Measurements from ENCODE around the gene CCL17. TPM values are rescaled to one million over a fixed set of nuclear protein-coding genes. Genes with fewer than 3 reads are reported as not detected.
"Not testable (repeated sequence)": the region's sequence is repeated elsewhere in the genome, so short reads cannot be mapped to it uniquely, and the experiment has no call there.

The CCL17 gene
- total RNA-seq, 5 donors from 2014 or later (not counting 1 experiment from before 2014, with no cell fraction given) = 0.93 to 1.2 (median 1.2) TPM; not detected in 2

GRCh38 chr16:57372372-57373116, 32.0 kb upstream of the CCL17 start, which contains the start of gene CX3CL1:
Gene CX3CL1, plus strand, starts transcription at chr16:57372490. Its CDS starts 79 bp downstream, at chr16:57372569.
- CTCF ChIA-PET = no interaction called here
- H3K4me3 ChIP-seq (ENCODE audit: control insufficient read depth in 1 of 2, extremely low read depth in 1 of 2, low read length in 1 of 2) = no peak within 1 kb of the TSS
- Mint-ChIP-seq H3K27ac (no peak within 1 kb of the TSS), H3K27me3 (peaks cover 0 to 10% of the 10 kb centered on the region in 2 donors), H3K4me3 (no peak within 1 kb of the TSS), H3K4me1 (peaks cover 0 to 3% (median 3%) of the 10 kb centered on the region in 3 donors), H3K36me3 (no peaks in the 10 kb centered on the region), H3K9me3 (no peaks in the 10 kb centered on the region)
- DNase-seq (no peak), ATAC-seq (replicated peaks in 1 of 4) (no peak)
- H3K27me3 ChIP-seq (replicated peaks in 1 of 2; ENCODE audit: control insufficient read depth in 2 of 2, extremely low read depth in 1 of 2, insufficient read depth in 2 of 2, low read length in 1 of 2) = peaks cover 0 to 33% of the 10 kb centered on the region in 2 experiments
- H3K9me3 ChIP-seq = no peaks in the 10 kb centered on the region
- no peaks in the 10 kb centered on the region for H3K36me3 ChIP-seq (ENCODE audit: control insufficient read depth in 2 of 2, extremely low read depth in 1 of 2, insufficient read depth in 1 of 2, low read length in 1 of 2)
- 80% methylated on average over 23 of the region's 23 CpGs for WGBS (ENCODE audit: insufficient coverage)
- POLR2A ChIA-PET = no interaction called here
- H3K27ac ChIP-seq (ENCODE audit: low read length) = no peak within 1 kb of the TSS
- H3K4me1 ChIP-seq (ENCODE audit: control insufficient read depth in 1 of 2, extremely low read depth in 1 of 2, insufficient read depth in 2 of 2, low read length in 2 of 2) = no peaks in the 10 kb centered on the region

GRCh38 chr16:57373117-57373947, 31.2 kb upstream of the CCL17 start:
- H3K9me3 ChIP-seq = no peaks in the 10 kb centered on the region
- POLR2A ChIA-PET = no interaction called here
- no peak for ATAC-seq (replicated peaks in 1 of 4)
- peaks cover 0 to 10% of the 10 kb centered on the region in 2 donors for H3K27me3 Mint-ChIP-seq
- H3K9me3 Mint-ChIP-seq = no peaks in the 10 kb centered on the region
- H3K27ac ChIP-seq (ENCODE audit: low read length) = no peak overlapping the region
- no peaks in the 10 kb centered on the region for H3K36me3 Mint-ChIP-seq
- H3K4me3 Mint-ChIP-seq = no peak overlapping the region
- no peaks in the 10 kb centered on the region for H3K36me3 ChIP-seq (ENCODE audit: control insufficient read depth in 2 of 2, extremely low read depth in 1 of 2, insufficient read depth in 1 of 2, low read length in 1 of 2)
- peaks cover 0 to 8% (median 5%) of the 10 kb centered on the region in 3 donors for H3K4me1 Mint-ChIP-seq
- H3K27ac Mint-ChIP-seq = no peak overlapping the region
- no peak overlapping the region for H3K4me3 ChIP-seq (ENCODE audit: control insufficient read depth in 1 of 2, extremely low read depth in 1 of 2, low read length in 1 of 2)
- H3K4me1 ChIP-seq (ENCODE audit: control insufficient read depth in 1 of 2, extremely low read depth in 1 of 2, insufficient read depth in 2 of 2, low read length in 2 of 2) = no peaks in the 10 kb centered on the region
- CTCF ChIA-PET = interaction anchor here in 1 of 2 donors (0.6 kb wide), 1 partner anchor 73 kb away, joined by 7 read pairs; no protein-coding TSS in a partner anchor
- peaks cover 0 to 34% of the 10 kb centered on the region in 2 experiments for H3K27me3 ChIP-seq (replicated peaks in 1 of 2; ENCODE audit: control insufficient read depth in 2 of 2, extremely low read depth in 1 of 2, insufficient read depth in 2 of 2, low read length in 1 of 2)
- DNase-seq = no peak
- 67% methylated on average over 2 of the region's 9 CpGs for WGBS (ENCODE audit: insufficient coverage)

- Histone ChIP-seq H3K27ac (ENCODE audit: low read length) (no peak overlapping the region), H3K36me3 (ENCODE audit: control insufficient read depth in 2 of 2, extremely low read depth in 1 of 2, insufficient read depth in 1 of 2, low read length in 1 of 2) (no peaks in the 10 kb centered on the region), H3K4me1 (ENCODE audit: control insufficient read depth in 1 of 2, extremely low read depth in 1 of 2, insufficient read depth in 2 of 2, low read length in 2 of 2) (no peaks in the 10 kb centered on the region), H3K4me3 (ENCODE audit: control insufficient read depth in 1 of 2, extremely low read depth in 1 of 2, low read length in 1 of 2) (no peak overlapping the region), H3K9me3 (no peaks in the 10 kb centered on the region), H3K27me3 (replicated peaks in 1 of 2; ENCODE audit: control insufficient read depth in 2 of 2, extremely low read depth in 1 of 2, insufficient read depth in 2 of 2, low read length in 1 of 2) (peaks cover 0 to 34% of the 10 kb centered on the region in 2 experiments)
- ATAC-seq (replicated peaks in 1 of 4) (no peak), DNase-seq (no peak)
- ChIA-PET CTCF (interaction anchor here in 1 of 2 donors (0.6 kb wide), 1 partner anchor 74 kb away, joined by 7 read pairs; no protein-coding TSS in a partner anchor), POLR2A (no interaction called here)
- H3K4me3 Mint-ChIP-seq = no peak overlapping the region
- no peak overlapping the region for H3K27ac Mint-ChIP-seq
- no peaks in the 10 kb centered on the region for H3K36me3 Mint-ChIP-seq
- peaks cover 0 to 8% (median 5%) of the 10 kb centered on the region in 3 donors for H3K4me1 Mint-ChIP-seq
- no peaks in the 10 kb centered on the region for H3K9me3 Mint-ChIP-seq
- 67% methylated on average over 1 of the region's 9 CpGs for WGBS (ENCODE audit: insufficient coverage)
- peaks cover 0 to 8% of the 10 kb centered on the region in 2 donors for H3K27me3 Mint-ChIP-seq
Observed at GRCh38 chr16:57374067-57374534, 30.5 kb upstream of the CCL17 start.

GRCh38 chr16:57374925-57375465, 29.6 kb upstream of the CCL17 start:
- H3K4me3 Mint-ChIP-seq; H3K36me3 ChIP-seq (ENCODE audit: control insufficient read depth in 2 of 2, extremely low read depth in 1 of 2, insufficient read depth in 1 of 2, low read length in 1 of 2); H3K9me3 ChIP-seq; H3K27ac Mint-ChIP-seq; H3K27me3 Mint-ChIP-seq; H3K27ac ChIP-seq (ENCODE audit: low read length); H3K4me1 ChIP-seq (ENCODE audit: control insufficient read depth in 1 of 2, extremely low read depth in 1 of 2, insufficient read depth in 2 of 2, low read length in 2 of 2); H3K9me3 Mint-ChIP-seq; ATAC-seq (replicated peaks in 1 of 4); H3K4me1 Mint-ChIP-seq; DNase-seq; CTCF ChIA-PET; POLR2A ChIA-PET; H3K36me3 Mint-ChIP-seq; H3K4me3 ChIP-seq (ENCODE audit: control insufficient read depth in 1 of 2, extremely low read depth in 1 of 2, low read length in 1 of 2): not testable (repeated sequence)
- H3K27me3 ChIP-seq (replicated peaks in 1 of 2; ENCODE audit: control insufficient read depth in 2 of 2, extremely low read depth in 1 of 2, insufficient read depth in 2 of 2, low read length in 1 of 2) = peaks cover 0 to 28% of the 10 kb centered on the region in 2 experiments
- WGBS (ENCODE audit: insufficient coverage) = 89% methylated on average over 5 of the region's 8 CpGs

GRCh38 chr16:57376313-57376818, 28.2 kb upstream of the CCL17 start:
- H3K4me3 Mint-ChIP-seq = no peak overlapping the region
- Histone ChIP-seq H3K4me1 (ENCODE audit: control insufficient read depth in 1 of 2, extremely low read depth in 1 of 2, insufficient read depth in 2 of 2, low read length in 2 of 2) (peaks cover 0 to 6% of the 10 kb centered on the region in 2 experiments), H3K4me3 (ENCODE audit: control insufficient read depth in 1 of 2, extremely low read depth in 1 of 2, low read length in 1 of 2) (no peak overlapping the region), H3K36me3 (ENCODE audit: control insufficient read depth in 2 of 2, extremely low read depth in 1 of 2, insufficient read depth in 1 of 2, low read length in 1 of 2) (no peaks in the 10 kb centered on the region), H3K27ac (ENCODE audit: low read length) (no peak overlapping the region), H3K27me3 (replicated peaks in 1 of 2; ENCODE audit: control insufficient read depth in 2 of 2, extremely low read depth in 1 of 2, insufficient read depth in 2 of 2, low read length in 1 of 2) (peaks cover 0 to 21% of the 10 kb centered on the region in 2 experiments), H3K9me3 (no peaks in the 10 kb centered on the region)
- H3K27me3 Mint-ChIP-seq = peaks cover 0 to 4% of the 10 kb centered on the region in 2 donors
- POLR2A ChIA-PET = no interaction called here
- no peaks in the 10 kb centered on the region for H3K36me3 Mint-ChIP-seq
- CTCF ChIA-PET = interaction anchor here in 1 of 2 donors (0.6 to 0.7 kb wide), 3 partner anchors 34 to 829 kb away, joined by 3 to 5 read pairs (median 3); no protein-coding TSS in a partner anchor
- ATAC-seq (replicated peaks in 1 of 4) (no peak), DNase-seq (no peak)
- H3K9me3 Mint-ChIP-seq = no peaks in the 10 kb centered on the region
- H3K27ac Mint-ChIP-seq = no peak overlapping the region
- peaks cover 0 to 14% (median 11%) of the 10 kb centered on the region in 3 donors for H3K4me1 Mint-ChIP-seq
- WGBS (ENCODE audit: insufficient coverage) = 79% methylated on average over 3 of the region's 3 CpGs

All from T-cell (primary cell).